HT1080 (cell line): ENCODE results near the gene CIROP. TPM values are rescaled to one million over a fixed set of nuclear protein-coding genes. Genes with fewer than 3 reads are reported as not detected.

Experiments used
- DNase-seq: peaks from one replicate; pipeline ENCODE4 v3.0.0-alpha.2; 2015; ENCODE audit warnings: low read depth
- total RNA-seq: library from RNA; depleted of rRNA; stranded (reverse); fragments of >200 nt; shearing (Covaris generic); gene quantifications from 2 replicates; pipeline ENCODE4 v1.2.3, GENCODE V29; 2014

The CIROP gene
- total RNA-seq, 1 experiment from 2014 or later = not detected

- no peak for DNase-seq
These were observed 28.2 kb upstream of the CIROP start for GRCh38 chr14:23132970-23133369.

- DNase-seq = no peak
These were observed 26.7 kb upstream of the CIROP start for GRCh38 chr14:23131482-23131881.

- DNase-seq = no peak
These were observed 26.1 kb upstream of the CIROP start for GRCh38 chr14:23130871-23131270.

GRCh38 chr14:23129759-23130316 is 25.0 kb upstream of the CIROP start:
- no peak for DNase-seq

- DNase-seq = no peak
These were observed 24.4 kb upstream of the CIROP start for GRCh38 chr14:23128969-23129758.

- no peak for DNase-seq
These were observed 23.1 kb upstream of the CIROP start for GRCh38 chr14:23127861-23128260.

- DNase-seq = no peak
These were observed 21.9 kb upstream of the CIROP start for GRCh38 chr14:23126548-23127278.

- DNase-seq = no peak
These were observed 21.2 kb upstream of the CIROP start for GRCh38 chr14:23125933-23126524.

GRCh38 chr14:23125011-23125410 is 20.2 kb upstream of the CIROP start:
- DNase-seq = no peak

- DNase-seq = no peak
These were observed 19.7 kb upstream of the CIROP start for GRCh38 chr14:23124337-23124954.

- no peak for DNase-seq
These were observed 18.6 kb upstream of the CIROP start for GRCh38 chr14:23123419-23123818.

- no peak for DNase-seq
These were observed 17.3 kb upstream of the CIROP start for GRCh38 chr14:23122086-23122485.

GRCh38 chr14:23121361-23121771 is 16.6 kb upstream of the CIROP start:
- DNase-seq = peak; percentile 80

- peak; percentile 83 for DNase-seq
These were observed 15.9 kb upstream of the CIROP start for GRCh38 chr14:23120541-23121251.

GRCh38 chr14:23119363-23120327 is 14.9 kb upstream of the CIROP start:
- DNase-seq = no peak

- DNase-seq = no peak
These were observed 13.9 kb upstream of the CIROP start, which contains the start of gene CEBPE for GRCh38 chr14:23118506-23119362. Gene CEBPE (minus strand): TSS chr14:23119255. CDS start chr14:23119091, 164 bp downstream.

GRCh38 chr14:23117371-23118020 is 12.7 kb upstream of the CIROP start:
- DNase-seq = no peak

- no peak for DNase-seq
These were observed 11.1 kb upstream of the CIROP start for GRCh38 chr14:23115918-23116317.
